ENCODE results near the gene ADAMTS14.
"Not testable (repeated sequence)": the region's sequence is repeated elsewhere in the genome, so short reads cannot be mapped to it uniquely, and the experiment has no call there.

Gene ADAMTS14

GRCh38 chr10:70753841-70754621 lies 81.7 kb downstream of the ADAMTS14 start:
- no peak for DNase-seq

- DNase-seq = no peak
Measured at GRCh38 chr10:70756700-70757360, 84.5 kb downstream of the ADAMTS14 start.

- DNase-seq = no peak
Measured at GRCh38 chr10:70757856-70758255, 85.5 kb downstream of the ADAMTS14 start.

- peak; percentile 85 for DNase-seq
Measured at GRCh38 chr10:70758757-70759514, 86.6 kb downstream of the ADAMTS14 start.

GRCh38 chr10:70759781-70760180 lies 87.5 kb downstream of the ADAMTS14 start:
- DNase-seq = no peak

- DNase-seq = no peak
Measured at GRCh38 chr10:70760271-70760787, 88.0 kb downstream of the ADAMTS14 start.

GRCh38 chr10:70761031-70761601 lies 88.8 kb downstream of the ADAMTS14 start:
- DNase-seq = no peak

- no peak for DNase-seq
Measured at GRCh38 chr10:70761727-70762350, 89.5 kb downstream of the ADAMTS14 start.

GRCh38 chr10:70762441-70763175 lies 90.3 kb downstream of the ADAMTS14 start:
- no peak for DNase-seq

GRCh38 chr10:70763567-70763966 lies 91.3 kb downstream of the ADAMTS14 start:
- no peak for DNase-seq

GRCh38 chr10:70765794-70766594 lies 93.7 kb downstream of the ADAMTS14 start:
- DNase-seq = no peak

- DNase-seq = not testable (repeated sequence)
Measured at GRCh38 chr10:70768026-70768685, 95.8 kb downstream of the ADAMTS14 start.

GRCh38 chr10:70769121-70769520 lies 96.8 kb downstream of the ADAMTS14 start:
- no peak for DNase-seq

- no peak for DNase-seq
Measured at GRCh38 chr10:70770001-70770400, 97.7 kb downstream of the ADAMTS14 start.

GRCh38 chr10:70770516-70770915 lies 98.2 kb downstream of the ADAMTS14 start:
- DNase-seq = peak; percentile 7

- DNase-seq = peak; percentile 17
Measured at GRCh38 chr10:70771311-70772194, 99.2 kb downstream of the ADAMTS14 start.

GRCh38 chr10:70772627-70773026 lies 100.3 kb downstream of the ADAMTS14 start:
- DNase-seq = peak; percentile 8

GRCh38 chr10:70773461-70773860 lies 101.2 kb downstream of the ADAMTS14 start:
- DNase-seq = no peak
